HG03045 (cell line): ENCODE measurements around the gene TCAIM.

Experiments
- ATAC-seq: cut with Tn5 transposase; IDR thresholded peaks from one replicate; pipeline ENCODE4 v1.9.1; 2021; ENCODE audit warnings: mild to moderate bottlenecking, moderate library complexity; ENCODE audit not compliant: unreplicated experiment

Gene TCAIM

DNA sequence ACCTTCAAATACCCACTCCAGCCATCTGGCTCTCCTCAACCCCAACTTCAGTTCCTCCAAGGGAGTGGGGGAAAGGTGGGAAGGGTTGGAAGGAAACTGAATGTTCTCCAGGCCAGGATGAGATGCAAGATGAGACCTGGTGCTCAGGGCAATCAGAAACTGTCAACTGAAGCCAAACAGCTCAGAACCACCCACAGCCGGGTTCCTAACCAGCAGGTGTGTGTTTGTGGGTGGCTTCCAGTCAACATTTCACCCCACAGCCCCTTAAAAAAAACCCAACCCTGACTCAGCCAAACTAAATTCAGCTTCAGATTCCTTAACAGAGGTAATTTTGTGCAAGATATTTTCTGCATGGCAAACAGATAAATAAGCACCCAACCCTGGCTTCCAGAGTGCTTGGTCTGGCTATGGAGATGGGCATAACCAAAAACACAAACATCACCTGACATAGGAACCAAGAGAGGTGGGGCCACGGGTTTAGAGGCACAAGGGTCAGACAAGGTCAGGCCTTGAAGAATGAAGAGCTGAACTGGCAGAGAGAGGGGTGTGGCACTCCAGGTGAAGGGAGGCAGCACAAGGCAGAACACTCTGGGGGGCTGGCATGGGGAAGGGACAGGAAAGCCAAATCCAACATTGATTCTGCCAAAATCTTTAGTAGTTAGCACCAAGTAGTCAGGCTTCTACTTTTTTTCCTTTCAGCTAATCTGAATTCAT, 104.2 kb downstream of the TCAIM start:
- no peak for ATAC-seq

DNA sequence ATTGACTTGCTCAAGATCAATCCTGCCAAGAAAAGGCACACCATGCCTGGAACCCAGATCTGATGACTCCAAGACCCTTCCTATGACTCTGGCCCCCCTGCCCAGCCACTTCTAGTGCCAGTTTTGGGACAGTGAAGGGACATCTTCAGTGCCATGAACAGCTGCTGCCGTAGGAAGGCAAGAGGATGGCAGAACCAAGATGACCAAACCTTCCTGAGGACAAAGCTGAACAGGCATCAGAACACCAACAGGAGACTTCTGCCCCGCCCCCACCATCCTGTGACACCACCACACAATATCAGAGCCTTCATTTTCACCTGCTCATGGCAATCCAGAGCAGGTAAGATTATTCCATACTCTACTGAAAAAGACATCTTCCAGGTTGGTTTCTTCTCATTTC, 105.9 kb downstream of the TCAIM start:
- ATAC-seq, result no peak

DNA sequence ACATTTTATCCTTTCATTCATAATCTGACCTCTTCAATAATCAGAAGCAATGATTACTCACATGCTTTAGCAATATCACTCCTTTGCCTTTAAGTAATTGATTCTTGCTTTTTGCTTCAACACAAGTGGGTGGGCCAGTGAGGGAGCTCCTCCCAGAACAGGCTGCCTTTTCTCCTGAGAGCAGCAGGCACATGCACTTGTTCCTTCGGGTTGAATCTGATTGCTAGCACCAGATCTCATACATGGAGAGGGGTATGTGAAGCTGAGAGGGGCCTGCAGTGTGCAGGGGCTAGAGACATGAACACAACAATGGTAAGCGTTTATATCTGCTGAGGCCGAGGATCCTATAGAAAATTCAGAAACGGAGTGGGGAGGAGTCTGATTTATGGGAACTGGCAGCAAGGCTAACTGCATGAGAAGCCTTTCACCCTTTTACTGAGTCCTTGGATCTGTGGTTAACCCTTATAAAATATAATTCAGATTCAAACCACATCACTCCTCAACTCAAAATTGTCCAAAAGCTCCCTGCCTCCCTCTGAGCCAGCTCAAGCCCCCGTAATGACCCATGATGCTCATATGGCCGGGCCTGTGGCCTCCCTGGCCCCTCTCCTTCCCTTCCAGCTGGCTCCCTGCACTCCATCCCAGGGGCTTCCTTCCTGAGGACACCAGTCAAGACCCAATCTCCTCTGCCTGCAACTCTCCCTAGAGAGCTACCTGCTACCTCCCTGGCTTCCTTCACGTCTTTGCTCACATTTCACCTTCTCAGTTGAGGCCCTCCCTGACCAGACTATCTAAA, 106.5 kb downstream of the TCAIM start:
- no peak for ATAC-seq

DNA sequence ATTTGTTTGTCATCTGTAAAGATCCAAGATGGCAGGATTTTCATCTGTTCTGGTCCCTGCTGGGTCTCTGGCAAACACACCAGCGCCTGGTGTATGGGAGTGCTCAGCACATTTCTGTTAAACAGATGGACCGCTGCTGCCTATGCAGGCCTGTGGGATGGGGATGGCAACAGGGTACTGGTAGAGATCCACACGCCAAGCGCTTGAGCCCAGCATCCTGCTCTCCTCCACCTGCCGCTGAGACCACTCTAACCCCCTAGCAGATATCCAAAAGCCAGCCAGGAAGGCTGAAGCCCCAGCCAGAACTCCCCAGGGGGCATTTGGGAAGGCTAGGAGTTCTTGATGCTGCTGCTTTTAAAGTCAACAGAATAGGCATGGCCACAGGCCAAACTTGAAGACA, 107.2 kb downstream of the TCAIM start:
- ATAC-seq, result no peak

DNA sequence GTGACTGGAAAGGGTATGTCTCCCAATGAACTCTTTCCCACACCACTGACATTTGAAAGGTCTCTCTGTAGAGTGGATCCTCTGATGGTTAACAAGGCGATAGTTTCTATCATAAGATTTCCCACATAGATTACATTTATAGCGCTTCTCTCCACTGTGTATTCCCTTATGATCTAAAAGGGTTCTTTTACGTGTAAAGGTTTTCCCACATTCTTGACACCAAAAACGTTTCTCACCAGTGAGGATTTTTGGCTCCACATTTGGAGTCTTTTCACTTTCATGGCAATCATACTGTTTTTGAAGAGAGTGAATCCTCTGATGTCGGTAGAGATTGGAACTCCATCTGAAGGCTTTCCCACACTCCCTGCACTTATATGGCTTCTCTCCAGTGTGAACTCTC, 108.4 kb downstream of the TCAIM start:
- no peak for ATAC-seq

DNA sequence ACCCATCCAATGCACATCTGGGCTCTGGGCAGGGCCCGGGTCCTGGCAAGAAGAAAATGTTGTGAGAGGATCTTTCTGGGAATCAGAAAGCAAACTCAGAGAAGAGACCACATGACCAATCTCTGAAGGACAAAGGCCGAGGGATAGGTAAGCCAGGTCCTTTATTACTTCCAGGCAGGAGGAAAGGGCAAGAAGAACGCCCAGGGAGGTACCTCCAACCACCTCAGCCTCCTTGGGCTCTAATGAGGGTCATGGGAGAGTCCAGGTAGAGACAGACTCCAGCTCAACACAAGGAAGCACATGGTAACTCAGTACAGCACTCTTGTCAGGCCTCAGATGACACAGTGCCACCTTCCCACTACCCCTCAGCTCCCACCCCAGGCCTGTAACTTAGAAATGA, 112.9 kb downstream of the TCAIM start:
- no peak for ATAC-seq

DNA sequence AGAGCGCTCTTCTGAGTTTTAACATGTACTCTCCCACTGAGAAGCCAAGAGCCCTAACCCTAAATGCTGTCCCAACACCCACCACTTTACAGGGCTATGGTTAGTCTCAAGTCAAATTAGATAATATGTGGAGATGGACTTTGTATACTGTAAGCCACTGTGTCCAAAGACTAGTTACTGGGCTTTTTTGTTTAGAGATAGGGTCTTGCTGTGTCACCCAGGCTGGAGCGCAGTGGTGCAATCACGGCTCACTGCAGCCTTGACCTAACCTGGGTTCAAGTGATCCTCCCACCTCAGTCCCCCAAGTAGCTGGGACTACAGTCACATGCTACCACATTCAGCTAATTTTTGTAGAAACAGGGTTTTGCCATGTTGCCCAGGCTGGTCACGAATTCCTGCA, 115.7 kb downstream of the TCAIM start:
- ATAC-seq, result no peak

DNA sequence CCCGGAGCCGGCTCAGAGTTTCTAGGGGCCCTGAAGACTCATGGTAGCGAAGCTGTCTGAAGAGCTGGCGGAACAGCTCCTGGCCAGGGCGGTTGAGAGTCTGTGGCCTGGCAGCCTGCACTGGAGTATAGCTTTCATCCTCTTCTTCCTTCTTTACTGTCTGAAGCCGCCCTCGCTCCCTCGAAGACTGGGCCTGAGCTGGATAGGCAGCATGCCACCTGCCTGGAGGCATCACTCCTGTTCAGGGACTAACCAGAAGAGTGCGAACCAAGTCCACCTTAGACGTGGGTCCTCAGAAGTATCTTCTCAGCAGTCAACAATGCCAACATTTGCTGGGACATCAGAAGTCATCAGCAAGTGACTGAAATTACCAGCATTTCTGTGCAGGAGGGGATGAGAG, 116.8 kb downstream of the TCAIM start:
- ATAC-seq, result no peak
